Transverse colon (tissue), 4 donors: ENCODE data around the gene TRMT44. TPM values are rescaled to one million over a fixed set of nuclear protein-coding genes. Genes with fewer than 3 reads are reported as not detected.
A peak's percentile ranks its signal among the peaks of the same experiment; 100 is the strongest.

Source experiments
- DNase-seq: peaks from one replicate; pipeline ENCODE4 v3.0.0-alpha.2; 2019
- H3K27ac ChIP-seq, 4 donors: fragments of 200-600 bp; sonication (generic); 2 replicates each; pipeline ENCODE4 v1.5.1; 2016 to 2018; ENCODE audit warnings: inconsistent platforms in 4 of 4
- H3K27me3 ChIP-seq: fragments of 200-600 bp; sonication (generic); 2 replicates; pipeline ENCODE4 v1.5.1; 2017; ENCODE audit warnings: inconsistent platforms
- H3K36me3 ChIP-seq, 4 donors: fragments of 200-600 bp; sonication (generic); 2 replicates each; pipeline ENCODE4 v1.5.1; 2017 to 2019; ENCODE audit warnings: inconsistent platforms in 4 of 4
- H3K4me1 ChIP-seq, 4 donors: fragments of 200-600 bp; sonication (generic); 2 replicates each; pipeline ENCODE4 v1.5.1; 2017 to 2020; ENCODE audit warnings: inconsistent platforms in 4 of 4
- H3K4me3 ChIP-seq, 4 donors: fragments of 200-600 bp; sonication (generic); 1 replicate in 1 of 4; 2 replicates in 3 of 4; pipeline versions ENCODE4 v1.5.1 to v1.6.1; 2017 to 2019; ENCODE audit warnings: inconsistent platforms in 4 of 4
- H3K9me3 ChIP-seq, 2 donors: fragments of 200-600 bp; sonication (generic); 2 replicates each; pipeline ENCODE4 v1.5.1; 2017 to 2019; ENCODE audit warnings: inconsistent platforms in 2 of 2
- EP300 ChIP-seq: sonication (generic); formaldehyde crosslinking; IDR thresholded peaks from one replicate; pipeline ENCODE4 v1.6.1; 2017; ENCODE audit warnings: antibody characterized with exemption, low read depth
- POLR2A ChIP-seq: fragments of 450-650 bp; IDR thresholded peaks from one replicate; pipeline ENCODE4 v1.6.1; 2016; ENCODE audit warnings: antibody characterized with exemption, mild to moderate bottlenecking, moderate library complexity
- POLR2AphosphoS5 ChIP-seq, 3 donors: sonication (generic); formaldehyde crosslinking; IDR thresholded peaks; one replicate each; pipeline ENCODE4 v1.6.1; 2016; ENCODE audit warnings: antibody characterized with exemption in 3 of 3
- WGBS, 2 donors: methylation state at CpG; one replicate each; pipeline ENCODE4 v1.1.5; 2018; ENCODE audit warnings: low coverage in 1 of 2; 5-methylcytosine and 5-hydroxymethylcytosine counted together
- in situ Hi-C, 4 donors: fragments of 200-750 bp; cut with MboI; loops; one replicate each; pipeline versions ENCODE4 v1.15.0 to v1.15.1; 2017; ENCODE audit warnings: low sequenced_read_pairs in 3 of 4, low pct_ligation_motif_present in 1 of 4, low pct_unique_long_range_greater_than_20kb in 1 of 4
- intact Hi-C: fragments of 100-400 bp; cut with DNase I; formaldehyde crosslinking; loops from one replicate; pipeline ENCODE4 v1.15.1; 2023; ENCODE audit warnings: low total_unique reads
- total RNA-seq, 4 donors: library from RNA; depleted of rRNA; stranded (reverse); fragments of >200 nt; gene quantifications; one replicate each; pipeline ENCODE4 v1.1.0, GENCODE V29; 2016
- TF ChIP-seq, protein P1 (sequence below), 5 experiments: fragments of 200-600 bp in 3 of 5; fragments of 450-650 bp in 2 of 5; sonication (generic) in 3 of 5; IDR thresholded peaks; 1 replicate in 2 of 5; 2 replicates in 3 of 5; pipeline ENCODE4 v1.5.1; 2016 to 2017; ENCODE audit warnings: antibody characterized with exemption in 5 of 5, inconsistent platforms in 3 of 5, mild to moderate bottlenecking in 2 of 5, moderate library complexity in 1 of 5

Gene TRMT44
- total RNA-seq, 4 donors from 2014 or later, result 19.1 to 190 (median 29.7) TPM

DNA sequence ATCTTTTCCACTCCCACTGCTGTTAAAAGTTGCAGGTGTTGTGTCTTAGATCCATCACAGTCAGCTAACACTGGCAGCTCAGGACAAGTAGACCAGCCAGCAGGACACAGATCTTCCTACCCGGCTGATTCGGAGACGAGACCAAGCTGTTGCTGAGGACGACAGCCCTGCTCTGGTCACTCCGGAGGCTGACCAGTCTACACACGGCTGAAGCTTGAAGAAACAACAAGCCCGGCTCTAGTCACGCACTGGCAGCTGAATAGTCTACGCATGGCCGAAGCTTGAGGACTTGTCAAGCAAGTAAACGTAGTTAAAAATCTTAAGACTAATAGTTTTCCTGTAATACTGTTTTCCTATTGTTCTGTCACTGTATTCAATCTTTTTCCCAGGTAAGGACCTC, 1.8 kb upstream of the TRMT44 start:
- Histone ChIP-seq H3K4me3 (peak overlapping the region in 1 of 4 donors; percentile 100), H3K27ac (peak overlapping the region in 3 of 4 donors; percentile 26 to 98 (median 97)), H3K9me3 (peaks cover 0 to 5% of the 10 kb centered on the region in 2 donors), H3K4me1 (peaks cover 26 to 86% (median 43%) of the 10 kb centered on the region in 4 donors), H3K36me3 (no peaks in the 10 kb centered on the region), H3K27me3 (no peaks in the 10 kb centered on the region)
- intact Hi-C loops, result no loop called here
- WGBS, 2 donors, result 76 to 86% methylated on average over 11 of the region's 11 CpGs
- DNase-seq, result no peak
- TF ChIP-seq, protein P1, sequence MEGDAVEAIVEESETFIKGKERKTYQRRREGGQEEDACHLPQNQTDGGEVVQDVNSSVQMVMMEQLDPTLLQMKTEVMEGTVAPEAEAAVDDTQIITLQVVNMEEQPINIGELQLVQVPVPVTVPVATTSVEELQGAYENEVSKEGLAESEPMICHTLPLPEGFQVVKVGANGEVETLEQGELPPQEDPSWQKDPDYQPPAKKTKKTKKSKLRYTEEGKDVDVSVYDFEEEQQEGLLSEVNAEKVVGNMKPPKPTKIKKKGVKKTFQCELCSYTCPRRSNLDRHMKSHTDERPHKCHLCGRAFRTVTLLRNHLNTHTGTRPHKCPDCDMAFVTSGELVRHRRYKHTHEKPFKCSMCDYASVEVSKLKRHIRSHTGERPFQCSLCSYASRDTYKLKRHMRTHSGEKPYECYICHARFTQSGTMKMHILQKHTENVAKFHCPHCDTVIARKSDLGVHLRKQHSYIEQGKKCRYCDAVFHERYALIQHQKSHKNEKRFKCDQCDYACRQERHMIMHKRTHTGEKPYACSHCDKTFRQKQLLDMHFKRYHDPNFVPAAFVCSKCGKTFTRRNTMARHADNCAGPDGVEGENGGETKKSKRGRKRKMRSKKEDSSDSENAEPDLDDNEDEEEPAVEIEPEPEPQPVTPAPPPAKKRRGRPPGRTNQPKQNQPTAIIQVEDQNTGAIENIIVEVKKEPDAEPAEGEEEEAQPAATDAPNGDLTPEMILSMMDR (IDR thresholded peaks at IDR 0.05), result no peak
- no peak for TF ChIP-seq EP300
- no peak for TF ChIP-seq POLR2AphosphoS5 (IDR thresholded peaks at IDR 0.05)
- in situ Hi-C loops, result no loop called here

DNA sequence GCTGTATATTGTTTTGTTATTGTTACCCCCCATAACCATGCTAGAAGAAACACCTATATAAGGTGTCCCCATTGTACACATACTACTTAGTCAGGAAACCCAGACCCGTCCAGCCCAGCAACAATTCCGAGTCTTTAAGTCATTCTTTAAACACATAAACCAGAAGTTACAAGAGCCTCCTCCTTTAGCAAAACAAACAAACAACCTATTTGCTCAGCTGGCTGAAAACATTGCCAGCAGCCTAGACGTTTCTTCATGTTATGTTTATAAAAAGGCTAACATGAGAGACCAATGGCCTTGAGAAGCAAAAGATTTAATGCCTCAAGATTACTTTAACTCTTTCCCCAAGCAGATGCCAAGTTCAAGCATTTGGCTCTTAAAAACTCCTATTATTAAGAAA, 1.4 kb upstream of the TRMT44 start:
- in situ Hi-C loops, result no loop called here
- TF ChIP-seq POLR2AphosphoS5 (IDR thresholded peaks at IDR 0.05) (no peak), POLR2A (no peak), EP300 (no peak)
- TF ChIP-seq, protein P1 (IDR thresholded peaks at IDR 0.05), result no peak
- peaks cover 26 to 82% (median 42%) of the 10 kb centered on the region in 4 donors for H3K4me1 ChIP-seq
- H3K9me3 ChIP-seq, result peaks cover 0 to 5% of the 10 kb centered on the region in 2 donors
- H3K27me3 ChIP-seq, result no peaks in the 10 kb centered on the region
- WGBS, 2 donors, result 40 to 59% methylated on average over 3 of the region's 3 CpGs
- no peak for DNase-seq
- H3K4me3 ChIP-seq, result peak overlapping the region in 1 of 4 donors; percentile 100
- H3K36me3 ChIP-seq, result no peaks in the 10 kb centered on the region
- intact Hi-C loops, result no loop called here
- H3K27ac ChIP-seq, result peak overlapping the region in 3 of 4 donors; percentile 97 to 99 (median 98)

DNA sequence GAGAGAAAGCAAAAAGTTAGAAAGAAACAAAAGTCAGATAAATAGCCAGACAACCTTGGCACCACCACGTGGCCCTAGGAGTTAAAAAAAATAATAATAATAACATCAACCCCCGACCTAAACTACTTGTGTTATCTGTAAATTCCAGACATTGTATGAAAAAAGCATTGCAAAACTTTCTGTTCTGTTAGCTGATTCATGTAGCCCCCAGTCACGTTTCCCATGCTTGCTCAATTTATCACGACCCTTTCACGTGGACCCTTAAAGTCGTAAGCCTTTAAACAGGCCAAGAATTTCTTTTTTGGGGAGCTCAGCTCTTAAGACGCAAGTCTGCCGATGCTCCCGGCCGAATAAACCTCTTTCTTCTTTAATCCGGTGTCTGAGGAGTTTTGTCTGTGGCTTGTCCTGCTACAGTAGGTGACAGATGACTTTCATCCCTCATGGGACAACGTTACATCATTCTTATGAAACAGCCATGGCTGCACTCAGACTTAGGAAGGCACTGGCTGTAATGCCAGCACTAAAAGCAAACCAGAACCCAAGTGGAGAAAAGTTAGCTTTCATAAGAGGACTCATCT, 574 bp upstream of the TRMT44 start:
- Histone ChIP-seq H3K9me3 (peaks cover 0 to 5% of the 10 kb centered on the region in 2 donors), H3K27ac (peak overlapping the region; percentile 90 to 99 (median 98)), H3K36me3 (no peaks in the 10 kb centered on the region), H3K4me1 (peaks cover 24 to 73% (median 37%) of the 10 kb centered on the region in 4 donors), H3K27me3 (no peaks in the 10 kb centered on the region), H3K4me3 (peak overlapping the region; percentile 87 to 100 (median 96))
- intact Hi-C loops (no loop called here), in situ Hi-C loops (no loop called here)
- no peak for TF ChIP-seq POLR2A
- TF ChIP-seq, protein P1 (IDR thresholded peaks at IDR 0.05), result no peak
- no peak for TF ChIP-seq EP300
- no peak for TF ChIP-seq POLR2AphosphoS5 (IDR thresholded peaks at IDR 0.05)
- WGBS, 2 donors, result 23 to 34% methylated on average over 12 of the region's 12 CpGs
- peak; percentile 26 for DNase-seq

DNA sequence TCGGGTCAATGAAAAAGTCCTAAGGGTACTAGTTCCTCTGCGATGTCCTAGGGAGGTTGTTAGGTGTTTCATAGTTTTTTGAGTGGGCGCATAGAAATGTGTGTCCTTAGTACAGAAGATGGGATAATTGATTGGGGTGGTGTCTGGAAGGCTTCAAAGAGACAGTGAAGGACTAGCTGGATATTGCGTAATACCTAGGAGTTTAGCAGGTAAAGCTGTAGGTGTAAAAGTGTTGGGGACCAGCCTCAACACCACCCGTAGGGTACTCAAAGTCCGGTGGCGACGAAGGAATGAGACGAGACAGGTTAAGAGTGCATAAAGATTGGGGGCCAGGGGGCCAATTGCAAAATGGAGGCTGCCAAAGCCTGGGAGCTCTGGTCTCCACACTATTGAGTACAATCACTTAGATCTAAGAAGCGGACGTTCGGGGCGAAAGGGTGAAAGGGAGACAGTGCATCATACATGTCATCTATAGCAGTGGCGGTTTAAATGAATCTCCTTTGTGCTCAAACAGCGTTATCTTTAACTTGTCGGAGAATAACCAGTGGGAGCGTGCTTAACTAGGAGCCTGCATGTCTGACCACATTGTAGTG, 1.0 kb downstream of the TRMT44 start:
- TF ChIP-seq EP300 (no peak), POLR2AphosphoS5 (IDR thresholded peaks at IDR 0.05) (no peak), POLR2A (no peak)
- TF ChIP-seq, protein P1 (IDR thresholded peaks at IDR 0.05), result no peak
- intact Hi-C loops, result no loop called here
- H3K9me3 ChIP-seq, result peaks cover 0 to 5% of the 10 kb centered on the region in 2 donors
- H3K4me3 ChIP-seq, result peak overlapping the region; percentile 87 to 100 (median 96)
- peaks cover 18 to 57% (median 32%) of the 10 kb centered on the region in 4 donors for H3K4me1 ChIP-seq
- in situ Hi-C loops, result no loop called here
- DNase-seq, result no peak
- H3K36me3 ChIP-seq, result no peaks in the 10 kb centered on the region
- H3K27me3 ChIP-seq, result no peaks in the 10 kb centered on the region
- H3K27ac ChIP-seq, result peak overlapping the region in 2 of 4 donors; percentile 90 to 98
- WGBS, 2 donors, result 36 to 52% methylated on average over 10 to 17 of the region's 17 CpGs
